H9 (cell line): ENCODE data around the gene TBC1D4. TPM values are rescaled to one million over a fixed set of nuclear protein-coding genes. Genes with fewer than 3 reads are reported as not detected.

Experiments
- DNase-seq: peaks from one replicate; pipeline ENCODE4 v3.0.0-alpha.2; 2017
- H2AFZ ChIP-seq: one replicate; pipeline ENCODE4 v1.6.1; 2013; ENCODE audit warnings: mild to moderate bottlenecking, low read length, control low read depth, moderate library complexity
- H2AK5ac ChIP-seq: 2 replicates; pipeline ENCODE4 v1.6.1; 2013; ENCODE audit warnings: low read length, control low read depth, mixed read lengths; ENCODE audit not compliant: insufficient read length
- H2BK120ac ChIP-seq: one replicate; pipeline ENCODE4 v1.6.1; 2013; ENCODE audit warnings: low read depth, mild to moderate bottlenecking, low read length, control low read depth, inconsistent platforms; ENCODE audit not compliant: poor library complexity, severe bottlenecking
- H2BK12ac ChIP-seq: 2 replicates; pipeline ENCODE4 v1.6.1; 2013; ENCODE audit warnings: low read length, control low read depth, mixed read lengths, low read depth; ENCODE audit not compliant: insufficient read length
- H2BK15ac ChIP-seq: 2 replicates; pipeline ENCODE4 v1.6.1; 2013; ENCODE audit warnings: low read depth, low read length, control low read depth
- H2BK20ac ChIP-seq: one replicate; pipeline ENCODE4 v1.6.1; 2013; ENCODE audit warnings: low read depth, mild to moderate bottlenecking, low read length, control low read depth, inconsistent platforms; ENCODE audit not compliant: poor library complexity, severe bottlenecking
- H2BK5ac ChIP-seq: 2 replicates; pipeline ENCODE4 v1.6.1; 2013; ENCODE audit warnings: low read length, control low read depth, mixed read lengths; ENCODE audit not compliant: insufficient read length
- H3K14ac ChIP-seq: 2 replicates; pipeline ENCODE4 v1.6.1; 2013; ENCODE audit warnings: low read length, control low read depth; ENCODE audit not compliant: insufficient read depth
- H3K18ac ChIP-seq: 2 replicates; pipeline ENCODE4 v1.6.1; 2013; ENCODE audit warnings: low read depth, mild to moderate bottlenecking, mixed read lengths, low read length, control low read depth; ENCODE audit not compliant: insufficient read length
- H3K23ac ChIP-seq: 2 replicates; pipeline ENCODE4 v1.6.1; 2013; ENCODE audit warnings: low read length, control low read depth, mixed read lengths, low read depth; ENCODE audit not compliant: insufficient read length
- H3K23me2 ChIP-seq: 2 replicates; pipeline ENCODE4 v1.6.1; 2013; ENCODE audit warnings: low read depth, mild to moderate bottlenecking, mixed read lengths, low read length, control low read depth; ENCODE audit not compliant: insufficient read length, poor library complexity, severe bottlenecking
- H3K27ac ChIP-seq: 2 replicates; pipeline ENCODE4 v1.5.1; 2013; ENCODE audit warnings: low read length, control low read depth, mixed read lengths, low read depth; ENCODE audit not compliant: insufficient read length
- H3K27me3 ChIP-seq: 2 replicates; pipeline ENCODE4 v1.6.1; 2013; ENCODE audit warnings: low read length, control low read depth, inconsistent platforms; ENCODE audit not compliant: insufficient read depth
- H3K4ac ChIP-seq: 2 replicates; pipeline ENCODE4 v1.6.1; 2013; ENCODE audit warnings: low read depth, mild to moderate bottlenecking, control low read depth, inconsistent platforms, low read length, moderate library complexity
- H3K4me1 ChIP-seq: 2 replicates; pipeline ENCODE4 v1.6.1; 2013; ENCODE audit warnings: low read length, control low read depth, inconsistent platforms; ENCODE audit not compliant: insufficient read depth
- H3K4me2 ChIP-seq: 2 replicates; pipeline ENCODE4 v1.6.1; 2013; ENCODE audit warnings: low read length, control low read depth, mixed read lengths; ENCODE audit not compliant: insufficient read length, insufficient read depth
- H3K56ac ChIP-seq: 2 replicates; pipeline ENCODE4 v1.6.1; 2013; ENCODE audit warnings: low read depth, mild to moderate bottlenecking, mixed read lengths, low read length, control low read depth; ENCODE audit not compliant: insufficient read length
- H3K79me1 ChIP-seq: 2 replicates; pipeline ENCODE4 v1.6.1; 2013; ENCODE audit warnings: low read depth, mild to moderate bottlenecking, moderate library complexity, low read length, control low read depth, inconsistent platforms; ENCODE audit not compliant: insufficient read depth, poor library complexity, severe bottlenecking
- H3K79me2 ChIP-seq: 2 replicates; pipeline ENCODE4 v1.6.1; 2013; ENCODE audit warnings: low read length, control low read depth, inconsistent platforms; ENCODE audit not compliant: insufficient read depth
- H3K9ac ChIP-seq: 2 replicates; pipeline ENCODE4 v1.6.1; 2013; ENCODE audit warnings: low read length, control low read depth, mixed read lengths; ENCODE audit not compliant: insufficient read length; ENCODE audit errors: extremely low read depth
- H3K9me3 ChIP-seq: one replicate; pipeline ENCODE4 v1.6.1; 2013; ENCODE audit warnings: low read depth, low read length, inconsistent platforms; ENCODE audit not compliant: control insufficient read depth
- H3T11ph ChIP-seq: one replicate; pipeline ENCODE4 v1.6.1; 2013; ENCODE audit warnings: mild to moderate bottlenecking, low read length, control low read depth, inconsistent platforms
- H4K20me1 ChIP-seq: one replicate; pipeline ENCODE4 v1.6.1; 2013; ENCODE audit not compliant: control insufficient read depth, insufficient read length, insufficient read depth
- H4K5ac ChIP-seq: 2 replicates; pipeline ENCODE4 v1.6.1; 2013; ENCODE audit warnings: low read depth, mild to moderate bottlenecking, mixed read lengths, low read length, control low read depth; ENCODE audit not compliant: insufficient read length
- H4K8ac ChIP-seq: replicated peaks from 2 replicates; pipeline ENCODE4 v1.6.1; 2013; ENCODE audit warnings: low read length, control low read depth, mixed read lengths, low read depth; ENCODE audit not compliant: insufficient read length
- H4K91ac ChIP-seq: 2 replicates; pipeline ENCODE4 v1.6.1; 2013; ENCODE audit warnings: low read depth, mild to moderate bottlenecking, moderate library complexity, mixed read lengths, low read length, control low read depth; ENCODE audit not compliant: insufficient read length
- H3K27ac Mint-ChIP-seq, 3 experiments: 2 replicates in 2 of 3; 3 replicates in 1 of 3; pipeline ENCODE4 v1.8.0; 2020 to 2021; ENCODE audit warnings: mixed read lengths in 3 of 3, mild to moderate bottlenecking in 1 of 3, moderate library complexity in 1 of 3
- H3K27me3 Mint-ChIP-seq: 2 replicates; pipeline ENCODE4 v1.8.0; 2021; ENCODE audit warnings: low read depth, mild to moderate bottlenecking, moderate library complexity, mixed read lengths
- H3K36me3 Mint-ChIP-seq, 3 experiments: 2 replicates in 2 of 3; 3 replicates in 1 of 3; pipeline ENCODE4 v1.8.0; 2020 to 2021; ENCODE audit warnings: low read depth in 3 of 3, mixed read lengths in 3 of 3; ENCODE audit not compliant: insufficient read depth in 1 of 3
- H3K4me1 Mint-ChIP-seq, 2 experiments: 2 replicates each; pipeline ENCODE4 v1.8.0; 2020; ENCODE audit warnings: mixed read lengths in 2 of 2
- H3K4me3 Mint-ChIP-seq, 2 experiments: 2 replicates in 1 of 2; 3 replicates in 1 of 2; pipeline ENCODE4 v1.8.0; 2020 to 2021; ENCODE audit warnings: mild to moderate bottlenecking in 2 of 2, mixed read lengths in 2 of 2, moderate library complexity in 1 of 2
- H3K9me3 Mint-ChIP-seq, 2 experiments: 2 replicates in 1 of 2; 3 replicates in 1 of 2; pipeline ENCODE4 v1.8.0; 2020; ENCODE audit warnings: mild to moderate bottlenecking in 2 of 2, mixed read lengths in 2 of 2, moderate library complexity in 1 of 2
- whole genome bisulfite sequencing: extraction: QIAGEN DNeasy Blood & Tissue Kit; methylation state at CpG from one replicate; pipeline ENCODE4 v1.1.7; 2013; ENCODE audit warnings: missing lambda C conversion rate, low lambda C conversion rate, mixed read lengths; ENCODE audit not compliant: insufficient read length; ENCODE audit errors: extremely low coverage; 5-methylcytosine and 5-hydroxymethylcytosine counted together
- total RNA-seq: library from RNA; stranded (reverse); gene quantifications from 2 replicates; pipeline ENCODE4 v1.2.1, GENCODE V29; 2021
- TF ChIP-seq, protein P1 (sequence below): fragments of 200-600 bp; sonication (generic); conservative IDR thresholded peaks from 3 replicates; pipeline ENCODE4 v1.8.0; 2021; ENCODE audit warnings: antibody characterized with exemption, mild to moderate bottlenecking

The TBC1D4 gene
- total RNA-seq, 1 experiment from 2014 or later = 10.5 TPM

DNA sequence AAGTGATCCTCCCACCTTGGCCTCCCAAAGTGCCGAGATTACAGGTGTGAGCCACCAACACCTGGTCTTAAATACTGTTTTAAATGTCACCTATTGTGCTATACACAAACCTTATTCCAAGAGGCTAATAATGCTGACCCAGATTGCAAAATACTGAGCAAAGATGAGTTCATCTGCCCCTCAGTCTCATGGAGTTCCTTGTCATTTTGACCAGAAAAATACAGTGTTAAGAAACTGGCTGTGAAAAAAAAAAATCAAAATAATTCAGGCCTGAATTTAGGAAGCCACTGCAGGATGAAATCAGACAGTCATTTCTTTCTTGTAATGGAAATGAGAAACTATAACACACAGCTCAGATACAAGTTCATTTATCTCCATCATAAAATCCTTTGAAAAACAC lies 59.9 kb downstream of the TBC1D4 start:
- Histone ChIP-seq H3K4ac (no peak overlapping the region), H3T11ph (no peak overlapping the region), H4K8ac (no peak overlapping the region), H4K20me1 (no peaks in the 10 kb centered on the region), H2BK12ac (no peak overlapping the region), H3K9me3 (no peaks in the 10 kb centered on the region), H4K91ac (no peak overlapping the region), H2BK120ac (no peak overlapping the region), H3K23me2 (no peaks in the 10 kb centered on the region), H3K18ac (no peak overlapping the region), H3K27ac (no peak overlapping the region), H3K79me2 (no peaks in the 10 kb centered on the region), H3K56ac (no peak overlapping the region), H2BK15ac (no peak overlapping the region), H3K4me2 (no peak overlapping the region), H3K79me1 (peaks cover 6% of the 10 kb centered on the region), H2AK5ac (no peak overlapping the region), H2AFZ (no peak overlapping the region), H2BK5ac (no peak overlapping the region), H3K27me3 (no peaks in the 10 kb centered on the region), H3K4me1 (no peaks in the 10 kb centered on the region), H4K5ac (no peak overlapping the region), H3K14ac (no peak overlapping the region), H2BK20ac (no peak overlapping the region), H3K23ac (no peak overlapping the region), H3K9ac (no peak overlapping the region)
- TF ChIP-seq, protein P1, sequence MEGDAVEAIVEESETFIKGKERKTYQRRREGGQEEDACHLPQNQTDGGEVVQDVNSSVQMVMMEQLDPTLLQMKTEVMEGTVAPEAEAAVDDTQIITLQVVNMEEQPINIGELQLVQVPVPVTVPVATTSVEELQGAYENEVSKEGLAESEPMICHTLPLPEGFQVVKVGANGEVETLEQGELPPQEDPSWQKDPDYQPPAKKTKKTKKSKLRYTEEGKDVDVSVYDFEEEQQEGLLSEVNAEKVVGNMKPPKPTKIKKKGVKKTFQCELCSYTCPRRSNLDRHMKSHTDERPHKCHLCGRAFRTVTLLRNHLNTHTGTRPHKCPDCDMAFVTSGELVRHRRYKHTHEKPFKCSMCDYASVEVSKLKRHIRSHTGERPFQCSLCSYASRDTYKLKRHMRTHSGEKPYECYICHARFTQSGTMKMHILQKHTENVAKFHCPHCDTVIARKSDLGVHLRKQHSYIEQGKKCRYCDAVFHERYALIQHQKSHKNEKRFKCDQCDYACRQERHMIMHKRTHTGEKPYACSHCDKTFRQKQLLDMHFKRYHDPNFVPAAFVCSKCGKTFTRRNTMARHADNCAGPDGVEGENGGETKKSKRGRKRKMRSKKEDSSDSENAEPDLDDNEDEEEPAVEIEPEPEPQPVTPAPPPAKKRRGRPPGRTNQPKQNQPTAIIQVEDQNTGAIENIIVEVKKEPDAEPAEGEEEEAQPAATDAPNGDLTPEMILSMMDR = no peak
- Mint-ChIP-seq H3K27ac (no peak overlapping the region; a peak in 1 of 7 replicates), H3K4me3 (no peak overlapping the region), H3K27me3 (no peaks in the 10 kb centered on the region), H3K4me1 (peaks cover 2 to 6% of the 10 kb centered on the region in 2 experiments; a peak in 3 of 4 replicates), H3K36me3 (no peaks in the 10 kb centered on the region), H3K9me3 (no peaks in the 10 kb centered on the region)
- DNase-seq = no peak
- no CpG with 5 or more reads among the region's 1 CpG for WGBS
